IMR-90 (cell line): Measurements from ENCODE around the gene HSD3B2. TPM values are rescaled to one million over a fixed set of nuclear protein-coding genes. Genes with fewer than 3 reads are reported as not detected.

ENCODE experiments used
- ATAC-seq: fragments of 200-7000 bp; cut with Tn5 transposase; 2 replicates; pipeline ENCODE4 v1.9.1; 2020; ENCODE audit warnings: low read depth, mild to moderate bottlenecking, moderate library complexity
- BruUV-seq: library from RNA; stranded (reverse); fragments of 400-500 nt; replicated peaks from 2 replicates; lab custom pipeline; 2021; lab: Mats Ljungman, UMichigan
- CTCF ChIA-PET: fragments of 300-600 bp; formaldehyde crosslinking; extraction: SDS; loops from one replicate; lab custom pipeline; 2021; ENCODE audit warnings: antibody characterized with exemption; lab: Yijun Ruan, JAX
- POLR2A ChIA-PET: fragments of 300-600 bp; sonication (Branson Sonifier 250); formaldehyde crosslinking; loops from one replicate; lab custom pipeline; 2022; ENCODE audit warnings: antibody characterized with exemption; ENCODE audit not compliant: unreplicated experiment; lab: Charles Lee
- DNase-seq: peaks from one replicate; pipeline ENCODE4 v3.0.0; 2013
- H2AFZ ChIP-seq: replicated peaks from 2 replicates; pipeline ENCODE3; 2013; ENCODE audit warnings: low read length, mild to moderate bottlenecking; ENCODE audit not compliant: poor library complexity
- H2AK5ac ChIP-seq: 2 replicates; pipeline ENCODE4 v1.6.1; 2013; ENCODE audit warnings: low read depth, low read length, inconsistent platforms
- H2AK9ac ChIP-seq: replicated peaks from 2 replicates; pipeline ENCODE3; 2013; ENCODE audit warnings: mild to moderate bottlenecking, low read depth, low read length, moderate library complexity; ENCODE audit not compliant: poor library complexity
- H2BK120ac ChIP-seq: 2 replicates; pipeline ENCODE4 v1.6.1; 2013; ENCODE audit warnings: low read depth, low read length, inconsistent platforms
- H2BK15ac ChIP-seq: 3 replicates; pipeline ENCODE4 v1.6.1; 2013; ENCODE audit warnings: low read depth, low read length, inconsistent platforms
- H2BK20ac ChIP-seq: 2 replicates; pipeline ENCODE4 v1.6.1; 2013; ENCODE audit warnings: low read depth, mild to moderate bottlenecking, inconsistent platforms, low read length, moderate library complexity
- H2BK5ac ChIP-seq: 2 replicates; pipeline ENCODE4 v1.6.1; 2013; ENCODE audit warnings: mild to moderate bottlenecking, low read depth, low read length, inconsistent platforms; ENCODE audit not compliant: poor library complexity, severe bottlenecking
- H3K14ac ChIP-seq: replicated peaks from 2 replicates; pipeline ENCODE4 v1.6.1; 2013; ENCODE audit warnings: low read depth, low read length, inconsistent platforms
- H3K18ac ChIP-seq: 2 replicates; pipeline ENCODE4 v1.6.1; 2013; ENCODE audit warnings: low read depth, low read length, control low read depth
- H3K23ac ChIP-seq: 2 replicates; pipeline ENCODE4 v1.6.1; 2013; ENCODE audit warnings: low read depth, low read length, inconsistent platforms
- H3K27ac ChIP-seq: 2 replicates; pipeline ENCODE4 v1.5.1; 2013; ENCODE audit warnings: mild to moderate bottlenecking, control low read depth, low read length; ENCODE audit not compliant: insufficient read depth
- H3K27me3 ChIP-seq: 2 replicates; pipeline ENCODE4 v1.6.1; 2013; ENCODE audit warnings: low read length; ENCODE audit not compliant: control insufficient read depth, insufficient read depth
- H3K36me3 ChIP-seq: 2 replicates; pipeline ENCODE4 v1.6.1; 2013; ENCODE audit warnings: low read length, mixed read lengths; ENCODE audit not compliant: control insufficient read depth, insufficient read depth
- H3K4ac ChIP-seq: 2 replicates; pipeline ENCODE4 v1.6.1; 2013; ENCODE audit warnings: low read depth, low read length, inconsistent platforms
- H3K4me1 ChIP-seq: 2 replicates; pipeline ENCODE4 v1.6.1; 2013; ENCODE audit warnings: low read length, mixed read lengths; ENCODE audit not compliant: control insufficient read depth, insufficient read depth
- H3K4me2 ChIP-seq: 2 replicates; pipeline ENCODE4 v1.6.1; 2013; ENCODE audit warnings: low read depth, mild to moderate bottlenecking, control low read depth, low read length, moderate library complexity
- H3K4me3 ChIP-seq: 2 replicates; pipeline ENCODE4 v1.5.1; 2013; ENCODE audit warnings: low read depth, mild to moderate bottlenecking, control low read depth, low read length, moderate library complexity; ENCODE audit not compliant: insufficient read depth
- H3K56ac ChIP-seq: 2 replicates; pipeline ENCODE4 v1.6.1; 2013; ENCODE audit warnings: low read length, inconsistent platforms; ENCODE audit not compliant: insufficient read depth; ENCODE audit errors: extremely low read depth
- H3K79me1 ChIP-seq, 2 experiments: 2 replicates each; pipeline ENCODE4 v1.6.1; 2013; ENCODE audit warnings: low read length in 2 of 2, inconsistent platforms in 1 of 2, low read depth in 1 of 2
- H3K9ac ChIP-seq: 2 replicates; pipeline ENCODE4 v1.6.1; 2013; ENCODE audit warnings: low read depth, low read length, control low read depth
- H3K9me1 ChIP-seq: 2 replicates; pipeline ENCODE4 v1.6.1; 2013; ENCODE audit warnings: low read length, inconsistent platforms; ENCODE audit not compliant: insufficient read depth
- H3K9me3 ChIP-seq: 2 replicates; pipeline ENCODE4 v1.6.1; 2013; ENCODE audit warnings: low read length; ENCODE audit not compliant: control insufficient read depth, insufficient read depth
- H4K20me1 ChIP-seq: 2 replicates; pipeline ENCODE4 v1.6.1; 2013; ENCODE audit warnings: low read length, inconsistent platforms; ENCODE audit not compliant: insufficient read depth
- H4K5ac ChIP-seq: 2 replicates; pipeline ENCODE4 v1.6.1; 2013; ENCODE audit warnings: mild to moderate bottlenecking, low read depth, low read length, control low read depth
- H4K8ac ChIP-seq, 2 experiments: 2 replicates each; pipeline ENCODE4 v1.6.1; 2013; ENCODE audit warnings: low read depth in 2 of 2, low read length in 2 of 2, control low read depth in 1 of 2, inconsistent platforms in 1 of 2
- H4K91ac ChIP-seq: 2 replicates; pipeline ENCODE4 v1.6.1; 2013; ENCODE audit warnings: low read depth, low read length, inconsistent platforms; ENCODE audit not compliant: insufficient read depth
- CEBPB ChIP-seq: IDR thresholded peaks from 2 replicates; pipeline ENCODE4 v1.6.1; 2012; ENCODE audit warnings: low read depth, low read length, improper control_type of control experiment
- MAZ ChIP-seq: IDR thresholded peaks from 2 replicates; pipeline ENCODE4 v1.6.1; 2012; ENCODE audit warnings: low read depth, mild to moderate bottlenecking, low read length, improper control_type of control experiment, moderate library complexity, borderline replicate concordance
- NFE2L2 ChIP-seq: fragments of 150-350 bp; IDR thresholded peaks from 2 replicates; pipeline ENCODE4 v1.6.1; 2016; ENCODE audit warnings: low read depth, mild to moderate bottlenecking, low read length
- POLR2A ChIP-seq: IDR thresholded peaks from 2 replicates; pipeline ENCODE4 v1.6.1; 2012; ENCODE audit warnings: mild to moderate bottlenecking, low read depth, low read length
- RFX5 ChIP-seq: IDR thresholded peaks from 2 replicates; pipeline ENCODE4 v1.8.0; 2012; ENCODE audit warnings: low read depth, mild to moderate bottlenecking, low read length, moderate library complexity
- SMC3 ChIP-seq: fragments of 150-350 bp; IDR thresholded peaks from 2 replicates; pipeline ENCODE4 v1.6.1; 2016; ENCODE audit warnings: low read depth, mild to moderate bottlenecking, antibody characterized with exemption, low read length, moderate library complexity
- WGBS, 2 experiments: methylation state at CpG; one replicate each; pipeline versions ENCODE4 v1.1.5 to v1.1.7; 2013; ENCODE audit warnings: missing lambda C conversion rate in 2 of 2; ENCODE audit not compliant: insufficient read length in 1 of 2; ENCODE audit errors: extremely low coverage in 2 of 2; 5-methylcytosine and 5-hydroxymethylcytosine counted together
- dilution Hi-C: fragments of 300-500 bp; cut with HindIII; formaldehyde crosslinking; loops from one replicate; pipeline ENCODE4 v1.14.3; 2018; ENCODE audit warnings: low sequenced_read_pairs; ENCODE audit not compliant: unreplicated experiment
- in situ Hi-C: fragments of 300-500 bp; cut with MboI; formaldehyde crosslinking; loops from 3 replicates; pipeline ENCODE4 v1.14.3; 2019; ENCODE audit warnings: low sequenced_read_pairs, inconsistent platforms, mixed read lengths
- intact Hi-C: fragments of 100-400 bp; cut with micrococcal nuclease; formaldehyde crosslinking; loops from 2 replicates; pipeline ENCODE4 v1.10.0; 2022
- polyA plus RNA-seq, 3 experiments: library from polyadenylated mRNA; depleted of rRNA; stranded (reverse); fragments of >200 nt; gene quantifications; 2 replicates each; pipeline ENCODE4 v1.2.3, GENCODE V29; 2012; ENCODE audit warnings: low replicate concordance in 1 of 3
- total RNA-seq: library from RNA; depleted of rRNA; stranded (reverse); fragments of >200 nt; gene quantifications from 2 replicates; pipeline ENCODE4 v1.2.3, GENCODE V29; 2012
- TF ChIP-seq, protein P1 (sequence below): fragments of 150-350 bp; IDR thresholded peaks from 2 replicates; pipeline ENCODE4 v1.6.1; 2017; ENCODE audit warnings: mild to moderate bottlenecking, antibody characterized with exemption, low read length, low read depth

The HSD3B2 gene
- total and polyA plus RNA-seq, 2 of the 4 experiments (the other 2 are of a cell fraction): not detected

DNA sequence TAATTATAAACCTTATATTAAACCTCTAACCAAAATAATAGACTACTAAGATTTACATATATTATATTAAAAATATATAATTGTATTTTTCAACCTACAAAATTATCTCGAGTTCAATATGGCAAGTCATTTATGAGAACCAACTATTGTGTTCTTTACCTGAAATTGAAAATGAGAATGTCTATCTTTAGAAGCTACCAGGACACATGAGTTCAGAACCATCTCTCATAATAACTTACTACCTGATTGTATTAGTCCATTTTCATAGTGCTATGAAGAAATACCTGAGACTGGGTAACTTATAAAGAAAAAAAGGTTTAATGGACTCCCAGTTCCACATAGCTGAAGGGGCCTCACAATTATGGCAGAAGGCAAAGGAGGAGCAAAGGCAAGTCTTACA is 39.6 kb upstream of the HSD3B2 start:
- H3K4ac ChIP-seq: no peak overlapping the region
- no peak overlapping the region for H4K91ac ChIP-seq
- no CpG with 5 or more reads among the region's 1 CpG for WGBS, 2 experiments
- in situ Hi-C loops: no loop called here
- H4K20me1 ChIP-seq: no peaks in the 10 kb centered on the region
- no peak overlapping the region for H2BK15ac ChIP-seq
- H3K14ac ChIP-seq: no peak overlapping the region
- no peak overlapping the region for H2BK20ac ChIP-seq
- no peak overlapping the region for H2AK5ac ChIP-seq
- H2AFZ ChIP-seq: no peak overlapping the region
- DNase-seq: no peak
- no peak overlapping the region for H3K9ac ChIP-seq
- no peak overlapping the region for H4K5ac ChIP-seq
- H3K4me3 ChIP-seq: no peak overlapping the region
- no peak overlapping the region for H2BK120ac ChIP-seq
- H3K4me1 ChIP-seq: no peaks in the 10 kb centered on the region
- no peaks in the 10 kb centered on the region for H3K79me1 ChIP-seq
- H2AK9ac ChIP-seq: no peak overlapping the region
- no peak overlapping the region for H3K56ac ChIP-seq
- H3K4me2 ChIP-seq: no peak overlapping the region
- TF ChIP-seq RFX5 (no peak), POLR2A (no peak), NFE2L2 (no peak), CEBPB (no peak), MAZ (no peak), SMC3 (no peak)
- TF ChIP-seq, protein P1, sequence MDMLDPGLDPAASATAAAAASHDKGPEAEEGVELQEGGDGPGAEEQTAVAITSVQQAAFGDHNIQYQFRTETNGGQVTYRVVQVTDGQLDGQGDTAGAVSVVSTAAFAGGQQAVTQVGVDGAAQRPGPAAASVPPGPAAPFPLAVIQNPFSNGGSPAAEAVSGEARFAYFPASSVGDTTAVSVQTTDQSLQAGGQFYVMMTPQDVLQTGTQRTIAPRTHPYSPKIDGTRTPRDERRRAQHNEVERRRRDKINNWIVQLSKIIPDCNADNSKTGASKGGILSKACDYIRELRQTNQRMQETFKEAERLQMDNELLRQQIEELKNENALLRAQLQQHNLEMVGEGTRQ: no peak
- H3K9me1 ChIP-seq: no peaks in the 10 kb centered on the region
- dilution Hi-C loops: no loop called here
- no peak overlapping the region for H3K27ac ChIP-seq
- CTCF ChIA-PET: no interaction called here
- no peaks in the 10 kb centered on the region for H3K9me3 ChIP-seq
- H3K36me3 ChIP-seq: no peaks in the 10 kb centered on the region
- intact Hi-C loops: no loop called here
- H4K8ac ChIP-seq: no peak overlapping the region
- no peak for ATAC-seq
- H3K23ac ChIP-seq: no peak overlapping the region
- BruUV-seq: no TSS peak
- POLR2A ChIA-PET: no interaction called here
- H2BK5ac ChIP-seq: no peak overlapping the region
- H3K27me3 ChIP-seq: no peaks in the 10 kb centered on the region
- no peak overlapping the region for H3K18ac ChIP-seq
